Measurements from ENCODE around the gene BLM.

- TF ChIP-seq GATA2 (IDR thresholded peaks at IDR 0.05; ENCODE audit: low read depth, low read length), result no peak
- no peak for TF ChIP-seq GATA3 (IDR thresholded peaks at IDR 0.05; ENCODE audit: low read depth, low read length)
Measured at GRCh38 chr15:90810354-90810753, 93.2 kb downstream of the BLM start.

Data from SH-SY5Y (cell line).